NCI-H2107 treated with DMSO at 0.1 percent for 48 hours (cell line): ENCODE measurements around the gene FRMD1.
A peak's percentile ranks its signal among the peaks of the same experiment; 100 is the strongest.
"Not testable (repeated sequence)": the region's sequence is repeated elsewhere in the genome, so short reads cannot be mapped to it uniquely, and the experiment has no call there.

Source experiments
- DNase-seq: peaks from one replicate; lab custom pipeline; 2025; ENCODE audit not compliant: unreplicated experiment; lab: John Stamatoyannopoulos, UW

Gene FRMD1

DNA sequence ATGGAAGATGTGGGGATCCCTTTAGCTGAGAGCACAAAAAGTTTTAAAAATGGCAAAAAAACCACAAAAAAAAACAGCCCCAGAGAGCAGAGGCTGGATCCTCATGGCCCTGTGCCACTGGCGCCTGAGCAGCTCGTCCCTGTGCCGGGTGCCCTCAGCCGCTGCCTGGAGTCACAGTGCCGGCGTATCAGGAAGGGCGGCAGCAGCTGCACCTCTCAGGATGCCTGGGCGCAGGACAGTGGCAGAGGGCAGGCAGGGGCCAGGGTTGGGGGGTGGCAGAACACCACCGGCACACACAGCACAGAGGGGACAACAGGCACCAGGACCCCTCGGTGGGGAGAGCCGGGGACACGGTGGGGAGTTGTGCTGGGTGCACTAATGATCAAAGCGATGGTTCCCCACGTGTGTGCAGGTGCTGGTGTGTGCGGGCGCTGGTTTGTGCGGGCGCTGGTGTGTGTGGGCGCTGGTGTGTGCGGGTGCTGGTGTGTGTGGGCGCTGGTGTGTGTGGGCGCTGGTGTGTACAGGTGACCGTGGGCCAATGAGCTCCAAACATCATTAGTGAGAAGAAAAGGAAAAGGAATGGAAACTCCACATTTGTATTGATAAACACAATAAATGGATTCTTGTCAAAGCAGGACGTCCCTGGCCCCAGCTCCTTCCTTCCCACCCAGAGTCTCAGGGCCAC, 1.5 kb upstream of the FRMD1 start:
- no peak for DNase-seq

DNA sequence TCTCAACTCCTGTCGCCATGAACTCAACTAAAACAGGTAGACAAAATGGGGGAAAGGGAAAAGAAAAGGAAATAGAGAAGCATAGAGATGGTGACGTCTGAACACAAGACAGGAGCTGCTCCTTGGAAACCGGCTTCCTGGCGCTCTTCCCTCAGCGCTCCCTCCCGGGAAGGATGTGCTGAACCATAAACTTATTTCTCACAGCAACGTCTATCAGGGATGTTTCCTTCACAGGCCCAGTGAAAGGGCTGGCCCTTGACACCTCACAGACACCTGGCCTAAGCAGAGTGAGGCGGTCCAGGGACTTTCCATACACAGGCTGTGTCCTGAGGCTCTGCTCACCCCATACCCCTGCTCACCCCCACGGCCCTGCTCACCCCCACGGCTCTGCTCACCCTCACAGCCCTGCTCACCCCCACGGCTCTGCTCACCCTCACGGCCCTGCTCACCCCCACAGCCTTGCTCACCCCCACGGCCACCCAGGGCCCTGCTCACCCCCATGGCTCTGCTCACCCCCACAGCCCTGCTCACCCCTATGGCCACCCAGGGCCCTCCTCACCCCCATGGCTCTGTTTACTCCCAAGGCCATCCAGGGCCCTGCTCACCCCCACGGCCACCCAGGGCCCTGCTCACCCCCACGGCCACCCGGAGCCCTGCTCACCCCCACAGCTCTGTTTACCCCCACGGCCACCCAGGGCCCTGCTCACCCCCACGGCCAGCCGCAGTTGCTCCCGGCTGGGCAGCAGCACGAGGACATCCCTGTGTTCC, 653 bp downstream of the FRMD1 start:
- DNase-seq = no peak

DNA sequence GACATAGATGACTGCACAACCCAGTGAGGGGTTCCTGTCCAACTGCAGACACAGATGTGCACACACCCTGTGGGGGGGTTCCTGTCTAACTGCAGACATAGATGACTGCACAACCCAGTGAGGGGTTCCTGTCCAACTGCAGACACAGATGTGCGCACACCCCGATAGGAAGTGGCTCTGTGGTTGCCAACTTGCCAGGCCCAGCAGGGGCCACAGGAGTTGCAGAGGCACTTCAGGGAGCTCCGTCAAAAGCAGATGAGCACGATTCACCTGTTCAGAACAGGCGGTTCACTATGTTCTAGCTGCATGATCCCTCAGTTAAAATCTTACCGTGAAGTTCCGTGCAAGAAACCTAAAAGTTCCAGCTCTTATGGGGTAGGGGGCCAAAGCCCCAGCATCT, 1.6 kb downstream of the FRMD1 start:
- DNase-seq = not testable (repeated sequence)

DNA sequence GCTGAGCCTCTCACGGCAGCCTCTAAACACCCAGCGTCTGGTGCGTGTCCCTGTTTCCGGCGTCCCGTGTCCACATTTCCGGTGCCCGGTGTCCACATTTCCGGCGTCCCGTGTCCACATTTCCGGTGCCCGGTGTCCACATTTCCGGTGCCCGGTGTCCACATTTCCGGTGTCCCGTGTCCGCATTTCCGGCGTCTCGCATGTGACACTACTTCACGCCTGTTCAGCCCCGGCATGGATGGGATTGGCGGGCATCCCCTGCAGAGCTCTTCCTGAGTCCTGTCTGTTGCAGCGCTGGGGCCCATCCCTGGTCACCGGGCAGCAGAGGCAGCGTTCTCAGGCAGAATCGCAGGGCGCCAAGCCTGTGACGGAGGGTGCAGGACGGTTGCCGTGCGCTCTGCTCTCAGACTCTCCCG, 3.2 kb downstream of the FRMD1 start:
- DNase-seq = no peak

DNA sequence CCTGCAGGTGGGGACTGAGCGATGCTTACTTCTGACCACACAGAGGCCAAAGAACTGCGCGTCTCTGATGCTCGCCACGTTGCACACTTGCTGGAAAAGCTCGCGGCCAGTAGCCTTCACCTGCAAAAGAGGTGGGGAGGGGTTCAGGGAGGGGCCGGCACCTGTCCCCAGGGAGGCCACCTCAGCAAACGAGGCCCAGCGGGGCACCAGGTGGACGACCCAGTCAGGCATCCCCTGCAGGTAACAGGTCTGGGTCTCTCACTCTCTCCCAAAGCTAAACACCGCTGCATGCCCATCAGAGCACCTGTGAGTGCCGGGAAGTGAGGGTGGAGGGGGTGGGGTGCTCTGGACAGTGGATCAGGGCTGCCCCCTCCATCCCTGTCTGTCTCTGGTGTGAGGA, 3.8 kb downstream of the FRMD1 start:
- DNase-seq = no peak

DNA sequence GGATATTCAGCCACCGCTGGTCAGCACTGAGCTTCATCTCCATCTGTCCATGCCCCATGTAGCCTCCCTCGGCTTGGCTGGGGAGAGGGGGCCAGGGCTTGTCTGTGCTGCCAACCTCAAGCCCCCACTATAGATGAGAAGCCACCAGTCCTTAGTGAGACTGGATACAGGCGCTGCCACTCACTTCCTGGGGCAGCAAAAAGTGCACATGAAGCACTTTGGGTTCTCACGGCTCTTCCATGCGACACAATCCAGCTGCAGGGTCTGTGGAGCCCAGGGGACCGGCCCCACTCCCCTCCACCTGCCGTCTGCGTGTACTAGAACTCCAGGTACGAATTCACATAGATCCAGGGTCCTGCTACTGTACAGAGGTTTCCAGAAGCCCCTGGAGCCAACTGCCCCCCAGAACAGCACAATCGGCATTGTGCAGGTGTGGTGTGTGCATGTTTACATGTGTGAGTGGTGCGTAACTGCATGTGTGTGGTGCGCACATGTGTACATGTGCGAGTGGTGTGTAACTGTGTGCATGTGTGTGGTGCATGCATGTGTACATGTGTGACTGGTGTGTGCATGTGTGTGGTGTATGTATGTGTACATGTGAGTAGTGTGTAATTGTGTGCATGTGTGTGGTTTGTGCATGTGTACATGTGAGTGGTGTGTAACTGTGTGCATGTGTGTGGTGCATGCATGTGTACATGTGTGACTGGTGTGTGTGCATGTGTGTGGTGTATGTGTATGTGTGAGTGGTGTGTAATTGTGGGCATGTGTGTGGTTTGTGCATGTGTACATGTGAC, 4.9 kb downstream of the FRMD1 start:
- no peak for DNase-seq

DNA sequence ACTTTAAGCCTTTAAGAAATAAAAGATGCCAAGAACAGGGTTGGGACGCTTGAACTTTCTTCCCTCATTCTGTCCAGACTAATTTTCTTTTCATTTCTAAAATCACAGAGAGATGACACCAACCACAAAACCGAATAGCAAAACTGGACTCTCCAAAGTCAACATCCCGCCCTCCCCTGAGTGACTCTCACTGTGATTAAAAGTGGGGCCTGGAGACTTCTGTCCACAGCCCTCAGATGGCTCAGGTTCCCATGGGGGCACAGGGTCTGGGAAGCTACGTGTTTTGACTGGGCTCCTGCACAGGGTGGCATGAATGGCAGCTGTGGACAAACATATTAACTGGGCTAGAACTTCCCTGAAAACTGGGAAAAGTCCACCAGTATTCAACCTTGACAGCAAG, 6.3 kb downstream of the FRMD1 start:
- DNase-seq = no peak

DNA sequence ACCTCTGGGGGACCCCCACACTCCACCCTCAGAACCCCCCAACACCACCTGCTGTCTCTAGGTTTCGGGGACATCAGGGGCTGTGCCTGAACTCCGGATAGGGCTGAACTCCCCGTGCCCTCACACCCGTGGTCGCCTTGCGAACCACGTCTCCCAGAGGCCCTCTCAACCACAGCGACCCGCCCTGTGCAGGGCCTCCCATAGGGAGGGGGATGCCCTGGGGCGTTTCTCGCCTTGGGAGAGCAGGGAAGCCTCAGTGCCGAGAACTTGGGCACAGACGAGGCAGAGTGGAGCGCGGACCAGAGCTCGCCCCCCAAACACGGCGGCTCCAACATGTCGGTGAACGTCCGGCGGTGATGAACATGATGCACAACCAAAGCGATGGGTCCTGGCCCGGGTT, 6.8 kb downstream of the FRMD1 start:
- DNase-seq = no peak

DNA sequence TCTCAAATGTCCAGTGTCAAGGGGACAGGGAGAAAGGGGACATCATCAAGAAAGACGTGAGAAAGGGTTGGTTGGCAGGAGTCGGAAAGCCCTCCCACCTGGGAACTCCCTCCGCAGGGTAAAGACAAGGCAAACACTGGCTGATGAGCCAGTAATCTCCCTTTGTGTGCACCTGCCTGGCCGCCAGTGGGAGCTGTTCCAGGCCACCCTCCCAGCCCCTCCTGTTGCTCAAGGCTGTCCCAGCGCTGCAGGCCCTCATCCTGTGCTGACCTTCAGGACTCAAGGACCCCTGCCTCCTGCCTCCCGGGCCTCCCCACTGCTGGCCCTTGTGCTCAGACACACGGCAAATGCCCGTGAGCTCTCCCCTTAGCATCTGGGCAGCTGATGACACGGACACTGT, 7.4 kb downstream of the FRMD1 start:
- no peak for DNase-seq

DNA sequence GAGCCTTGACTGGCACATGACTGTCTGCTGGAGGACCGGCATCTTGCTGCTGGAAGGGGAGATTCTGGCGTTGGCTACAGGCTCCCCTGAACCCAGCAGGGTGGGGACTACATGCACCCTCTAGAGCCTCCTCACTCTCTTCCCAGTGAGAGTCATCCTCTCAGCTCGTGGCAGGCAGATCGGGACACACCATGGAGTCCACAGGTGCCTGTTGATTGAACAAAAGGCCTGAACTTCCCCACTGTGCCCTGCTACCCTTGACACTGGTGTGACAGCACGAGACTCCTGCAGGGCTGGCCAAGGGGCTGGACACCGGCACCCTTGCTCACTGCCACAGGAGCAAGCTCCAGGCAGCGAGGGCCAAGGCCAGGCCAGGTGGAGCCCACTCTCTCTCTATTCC, 8.2 kb downstream of the FRMD1 start:
- no peak for DNase-seq

DNA sequence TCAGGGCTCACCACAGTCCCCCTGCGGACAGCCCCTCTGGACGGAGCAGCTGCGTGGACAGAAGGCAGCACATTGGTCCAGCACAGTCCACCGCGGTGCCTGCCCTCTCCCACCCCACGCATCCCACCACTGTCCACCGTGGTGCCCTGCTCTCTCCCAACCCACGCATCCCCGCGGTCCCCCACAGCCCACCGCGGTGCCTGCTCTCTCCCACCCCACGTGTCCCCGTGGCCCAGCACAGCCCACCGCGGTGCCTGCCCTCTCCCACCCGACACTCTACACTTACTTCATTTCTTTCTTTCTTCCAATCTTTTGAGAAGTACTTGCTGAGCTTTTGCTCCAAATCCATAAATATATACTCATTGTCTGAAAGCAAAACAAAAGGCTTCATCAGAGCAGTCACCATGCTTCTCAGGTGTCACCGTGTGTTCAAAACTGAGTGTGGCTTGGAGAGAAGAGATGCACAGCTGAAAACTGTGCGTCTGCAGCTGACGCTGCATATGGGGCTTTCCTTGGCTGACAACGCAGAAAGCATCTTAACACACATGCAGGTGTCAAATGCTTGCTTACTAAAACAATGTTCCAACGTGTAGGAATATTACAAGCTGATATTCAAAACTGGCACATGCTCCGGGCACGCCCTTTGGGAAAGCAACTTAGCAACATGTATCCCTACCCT, 11.8 kb downstream of the FRMD1 start:
- DNase-seq = peak; percentile 76

DNA sequence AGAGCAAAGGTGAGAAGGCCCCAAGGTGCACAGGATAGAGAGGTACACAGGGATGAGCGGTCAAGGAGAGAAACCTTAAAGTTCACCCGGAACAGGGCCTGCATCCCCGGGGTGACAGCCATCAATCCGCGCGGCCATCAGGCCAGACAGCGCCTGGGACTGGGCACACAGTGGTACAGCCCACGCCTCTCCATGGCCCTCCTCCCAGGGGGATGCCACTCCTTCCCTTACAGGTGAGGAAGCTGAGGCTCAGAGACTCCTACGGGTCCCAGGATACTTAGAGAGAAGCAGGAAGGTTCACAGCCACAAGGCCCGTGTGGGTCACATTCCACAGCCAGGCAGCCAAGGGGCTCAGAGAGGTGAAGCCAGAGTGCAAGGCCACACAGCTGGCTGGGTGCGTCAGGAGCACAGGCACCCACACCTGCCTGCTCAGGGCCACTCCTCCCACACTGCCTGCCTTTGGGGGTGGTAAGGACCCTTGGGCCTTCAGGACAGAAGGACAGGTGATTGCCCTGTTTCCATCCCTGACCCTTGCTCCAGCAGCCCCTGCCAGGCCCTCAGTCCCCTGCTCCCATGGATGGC, 14.7 kb downstream of the FRMD1 start:
- no peak for DNase-seq

DNA sequence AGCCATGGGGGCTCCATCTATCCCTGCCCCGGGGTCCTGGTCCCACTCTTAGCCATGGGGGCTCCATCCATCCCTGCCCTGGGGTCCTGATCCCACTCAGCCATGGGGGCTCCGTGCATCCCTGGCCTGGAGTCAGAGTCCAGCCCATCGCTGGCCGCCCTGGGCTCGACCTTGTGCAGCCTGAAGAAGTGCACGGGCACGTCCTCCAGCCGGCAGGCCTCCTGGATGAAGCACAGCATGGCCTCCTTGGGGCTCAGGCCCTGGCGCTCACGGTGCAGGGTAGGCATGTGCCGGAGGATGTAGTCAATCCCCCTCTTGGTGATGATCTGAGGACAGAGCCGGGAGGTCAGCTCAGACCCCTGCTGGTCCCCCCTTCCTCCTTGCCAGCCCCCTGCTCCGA, 15.6 kb downstream of the FRMD1 start:
- no peak for DNase-seq

DNA sequence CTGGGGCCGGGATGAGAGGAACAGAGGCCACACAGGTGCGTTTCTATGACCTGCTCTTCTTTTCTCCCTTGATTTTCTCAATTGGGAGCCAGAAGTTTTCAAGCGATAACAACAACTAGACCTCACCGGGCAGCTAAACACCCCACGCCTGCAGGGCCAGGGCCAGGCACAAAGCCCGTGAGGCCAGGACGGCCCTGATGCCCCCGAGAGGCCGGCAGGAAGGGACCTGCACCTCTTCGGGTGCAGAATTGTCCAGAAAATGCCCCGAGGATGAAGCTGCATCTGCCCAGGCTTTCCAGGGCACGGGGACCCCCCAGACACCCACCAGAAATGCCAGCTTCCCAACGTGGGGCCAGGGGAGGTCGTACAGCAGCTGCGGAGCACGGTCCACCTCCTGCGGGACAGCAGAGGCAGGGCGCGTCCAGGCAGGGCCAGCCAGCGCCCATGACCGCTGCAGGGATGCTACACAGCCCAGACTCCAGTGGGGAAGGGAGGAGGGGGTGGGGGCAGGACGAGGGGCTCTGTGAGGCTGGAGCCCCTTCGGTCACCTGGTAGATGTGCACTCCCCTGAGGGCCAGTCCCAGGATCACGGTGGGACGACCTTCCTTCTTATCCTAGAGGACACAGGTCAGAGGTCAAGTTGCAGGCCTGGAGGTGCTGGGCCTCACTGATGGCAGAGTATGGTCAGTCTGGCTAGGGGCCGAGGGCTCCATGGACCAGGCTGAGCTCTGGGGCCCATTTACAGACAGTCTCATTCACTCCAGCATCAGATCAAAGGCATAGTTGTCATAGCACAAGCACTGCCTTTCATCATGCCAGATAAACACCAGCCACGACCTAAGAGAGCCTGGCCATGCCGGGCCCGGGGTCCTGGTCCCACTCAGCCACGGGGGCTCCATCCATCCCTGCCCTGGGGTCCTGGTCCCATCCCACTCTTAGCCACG, 16.4 kb downstream of the FRMD1 start:
- no peak for DNase-seq

DNA sequence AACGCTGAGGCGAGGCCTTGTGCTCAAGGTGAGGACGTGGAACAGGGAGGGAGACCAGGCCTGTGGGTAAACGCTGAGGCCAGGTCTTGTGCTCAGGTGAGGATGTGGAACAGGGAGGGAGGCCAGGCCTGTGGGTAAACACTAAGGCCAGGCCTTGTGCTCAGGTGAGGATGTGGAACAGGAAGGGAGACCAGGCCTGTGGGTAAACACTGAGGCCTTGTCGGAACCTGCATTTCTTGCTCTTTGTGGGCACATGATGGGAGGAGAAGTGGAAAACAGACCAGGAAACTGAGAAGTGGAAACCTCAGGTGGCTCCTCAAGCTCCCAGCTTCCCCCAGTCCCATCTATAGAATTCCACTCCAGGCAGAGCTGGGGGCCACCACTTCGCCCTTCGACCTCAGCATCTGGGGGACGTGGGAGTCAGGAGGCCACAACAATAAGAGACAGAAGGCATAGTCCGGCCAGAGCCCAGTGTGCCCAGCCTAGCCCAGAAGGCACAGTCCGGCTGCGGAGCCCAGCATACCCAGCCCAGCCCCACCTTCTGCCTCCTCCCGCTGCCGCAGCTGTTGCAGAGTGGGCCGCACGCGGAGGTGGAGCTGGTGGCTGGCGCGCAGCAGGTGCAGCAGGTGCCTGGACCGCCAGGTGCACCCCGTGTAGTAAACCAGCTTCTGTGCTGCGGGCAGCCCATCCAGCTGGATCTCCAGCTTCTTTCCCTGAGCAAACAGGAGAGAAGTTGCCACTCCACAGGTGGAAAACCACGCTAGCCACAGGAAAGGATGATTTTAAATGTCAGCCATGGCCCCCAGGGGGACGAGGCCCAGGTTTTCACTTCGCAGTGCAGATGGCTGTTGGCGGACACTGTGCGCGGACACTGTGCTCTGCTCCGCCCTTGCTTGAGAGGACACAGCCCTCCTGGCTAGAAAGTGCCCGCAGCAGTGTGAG, 17.5 kb downstream of the FRMD1 start:
- peak; percentile 90 for DNase-seq

DNA sequence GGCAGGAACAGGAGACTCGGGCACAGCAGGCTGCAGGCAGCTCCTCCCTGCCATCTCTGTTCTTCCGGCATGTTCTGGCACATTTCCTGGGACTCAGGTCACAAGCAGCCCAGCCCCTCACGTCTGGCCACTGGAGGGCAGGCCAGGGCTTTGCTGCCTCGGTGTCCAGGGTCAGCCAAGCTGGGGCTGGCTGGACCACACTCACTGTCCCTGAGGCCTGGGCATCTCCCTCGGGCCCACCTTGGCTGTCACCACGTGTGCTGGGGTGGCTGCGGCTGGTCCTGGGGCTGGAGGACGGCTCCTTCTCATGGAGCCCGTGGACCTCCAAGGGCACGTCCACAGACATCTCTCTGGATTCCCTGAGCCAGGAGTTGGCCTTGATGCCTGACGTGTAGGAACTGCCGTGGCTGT, 18.5 kb downstream of the FRMD1 start:
- DNase-seq = peak; percentile 20

DNA sequence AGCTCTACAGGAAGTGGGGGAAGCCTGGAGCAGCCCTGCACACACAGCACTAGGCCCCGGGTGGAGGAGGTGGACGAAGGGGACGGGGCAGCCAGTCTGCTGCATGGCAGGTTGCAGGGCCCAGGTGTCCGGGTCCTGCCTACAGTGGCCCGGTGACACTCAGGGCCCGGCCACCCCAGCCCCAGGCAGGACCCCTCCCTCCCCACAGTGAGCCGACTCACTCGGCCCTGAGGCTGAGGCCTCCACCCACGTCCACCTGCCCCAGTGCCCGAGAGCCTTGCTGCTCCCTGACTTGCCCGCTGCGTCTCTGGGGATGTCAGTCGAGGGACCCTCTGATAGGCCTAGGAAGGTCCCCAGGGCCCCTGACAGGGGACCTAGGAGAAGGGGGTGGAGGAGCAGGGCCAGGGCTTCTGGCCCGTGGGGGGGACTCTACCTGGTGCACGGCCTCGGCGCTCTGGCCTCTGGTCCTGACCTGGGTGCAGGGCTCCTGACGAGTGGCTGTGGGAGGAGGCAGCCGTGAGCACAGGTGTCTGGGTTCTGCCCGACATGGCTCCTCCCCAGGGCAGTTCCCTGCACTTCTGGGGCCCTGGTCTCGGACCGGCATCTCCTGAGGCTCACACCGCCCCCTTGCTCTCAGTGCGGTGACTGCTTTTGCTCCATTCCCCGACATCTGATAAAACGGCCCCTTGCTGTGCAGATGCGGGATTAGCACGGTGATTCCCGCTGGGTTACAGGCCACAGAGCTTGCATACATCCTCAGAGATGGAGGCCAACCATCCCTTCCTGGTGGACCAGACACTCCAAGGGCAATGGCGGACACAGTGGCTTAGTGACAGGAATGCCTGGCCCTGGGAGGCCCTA, 20.1 kb downstream of the FRMD1 start:
- no peak for DNase-seq

DNA sequence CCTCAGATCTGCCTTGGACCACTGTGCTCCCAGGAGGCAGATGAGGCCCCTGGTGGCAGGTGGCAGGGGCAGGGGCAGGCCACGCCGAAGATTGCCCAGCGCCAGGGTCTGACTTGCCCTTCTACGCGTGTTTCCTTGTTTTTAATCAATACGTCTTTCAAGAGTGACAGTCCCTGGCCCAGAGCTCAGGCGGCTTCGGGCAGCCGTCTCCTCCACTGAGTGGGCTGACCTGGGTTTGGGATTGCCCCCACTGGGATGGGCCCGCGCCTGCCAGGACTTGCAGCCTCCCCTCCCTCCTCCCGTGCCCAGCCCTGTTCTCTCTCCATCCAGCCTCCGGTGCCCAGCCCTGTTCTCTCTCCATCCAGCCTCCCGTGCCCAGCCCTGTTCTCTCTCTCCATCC, 21.2 kb downstream of the FRMD1 start:
- no peak for DNase-seq
